Measurements from ENCODE around the gene TNMD.

Gene TNMD

GRCh38 chrX:100643956-100644860 is 59.5 kb downstream of the TNMD start, which contains the start of gene SRPX2:
Gene SRPX2 (plus strand): TSS chrX:100644199. CDS start chrX:100646323, 2,124 bp downstream.
- DNase-seq (ENCODE audit: low read depth) = no peak

GRCh38 chrX:100645106-100645505 is 60.4 kb downstream of the TNMD start:
- no peak for DNase-seq (ENCODE audit: low read depth)

- no peak for DNase-seq (ENCODE audit: low read depth)
Measured at GRCh38 chrX:100647095-100647494, 62.4 kb downstream of the TNMD start.

- DNase-seq (ENCODE audit: low read depth) = no peak
Measured at GRCh38 chrX:100647739-100648138, 63.0 kb downstream of the TNMD start.

GRCh38 chrX:100648458-100649417 is 64.0 kb downstream of the TNMD start:
- DNase-seq (ENCODE audit: low read depth) = no peak
